ENCODE data around the gene MLLT3.

The MLLT3 gene

DNA sequence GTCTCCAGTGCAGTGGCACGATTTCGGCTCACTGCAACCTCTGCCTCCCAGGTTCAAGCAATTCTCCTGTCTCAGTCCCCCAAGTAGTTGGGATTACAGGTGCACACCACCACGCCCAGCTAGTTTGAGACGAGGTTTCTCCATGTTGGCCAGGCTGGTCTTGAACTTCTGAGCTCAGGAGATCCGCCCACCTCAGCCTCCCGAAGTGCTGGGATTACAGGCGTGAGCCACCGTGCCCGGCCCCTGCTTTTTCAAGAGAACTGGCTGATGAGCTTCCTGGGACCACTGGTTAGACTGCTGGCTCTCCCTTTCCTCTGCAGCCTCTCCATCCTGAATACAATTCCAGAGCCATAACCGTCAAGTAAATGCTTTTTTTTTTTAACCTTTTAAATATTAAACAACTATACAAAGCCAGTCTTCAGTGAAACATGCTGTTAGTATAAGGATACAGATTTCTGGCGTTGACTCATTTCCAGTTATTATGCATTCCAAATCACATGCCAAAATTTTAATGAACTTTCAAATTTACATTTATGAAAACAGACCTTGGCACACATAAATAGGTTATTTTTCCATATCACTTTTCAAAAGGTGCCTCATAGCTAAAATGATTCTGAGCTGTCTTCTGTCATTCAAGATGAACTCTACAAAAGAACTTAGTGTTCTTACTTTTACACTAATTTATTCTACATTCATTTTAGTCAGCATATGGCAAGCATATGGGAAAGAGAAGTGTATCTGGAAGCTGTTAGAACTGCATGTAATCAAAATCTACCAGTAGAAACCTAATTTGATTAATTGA, 116.0 kb downstream of the MLLT3 start:
- DNase-seq = no peak

DNA sequence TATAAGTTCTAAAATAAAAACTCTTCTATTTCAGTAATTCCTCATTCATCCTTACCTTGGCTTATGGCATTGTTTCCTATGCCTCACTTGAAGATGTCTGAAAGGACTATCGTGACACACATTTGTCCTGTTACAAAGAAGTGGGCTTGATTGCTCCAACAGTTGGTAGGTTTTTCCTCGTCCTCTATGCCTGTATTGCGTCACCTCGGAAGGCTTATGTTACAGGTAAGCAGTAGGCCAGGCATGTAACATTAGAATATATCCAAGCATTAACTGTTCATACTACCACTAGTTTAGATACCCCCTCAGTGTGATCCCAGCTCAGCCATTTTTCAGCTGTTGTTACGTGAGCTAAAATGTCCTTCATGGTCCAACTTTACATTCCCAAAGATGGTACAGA, 116.7 kb downstream of the MLLT3 start:
- DNase-seq = no peak

DNA sequence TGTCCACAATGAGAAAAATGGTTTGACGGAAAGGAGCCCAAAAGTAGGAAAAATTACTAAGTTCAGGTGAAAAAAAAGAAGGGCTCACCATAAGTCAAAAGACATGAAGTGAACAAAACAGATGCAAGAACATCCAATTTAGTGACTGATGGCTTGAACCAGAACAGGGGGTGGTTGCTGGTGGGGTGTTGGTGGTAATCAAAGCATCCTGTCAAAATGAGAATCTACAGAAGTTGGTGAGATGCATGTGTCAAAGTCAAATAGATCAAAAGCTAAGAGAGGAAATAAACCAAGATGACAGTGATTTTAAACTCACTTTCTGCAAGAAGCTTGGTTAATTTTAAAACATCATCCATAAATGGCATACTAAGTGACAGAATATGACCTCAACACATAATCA, 117.4 kb downstream of the MLLT3 start:
- no peak for DNase-seq

DNA sequence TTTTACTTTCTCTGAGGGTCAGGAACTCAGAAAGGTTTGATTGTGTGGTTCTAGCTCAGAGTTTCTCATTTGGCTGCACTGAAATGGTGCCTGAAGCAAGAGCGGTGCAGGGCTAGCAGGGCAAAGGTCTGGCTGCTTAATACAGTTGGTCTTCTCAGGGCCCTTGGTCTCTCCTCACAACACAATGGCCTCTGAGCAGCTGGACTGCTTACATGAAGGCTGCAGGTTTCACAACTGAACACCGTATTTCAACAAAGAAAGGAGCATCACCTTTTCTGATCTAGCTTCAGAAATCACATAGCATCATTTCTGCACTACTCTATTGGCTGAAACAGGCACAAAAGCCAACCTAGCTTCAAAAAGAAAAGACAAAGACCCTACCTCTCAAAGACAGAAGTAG, 122.2 kb downstream of the MLLT3 start:
- no peak for DNase-seq

DNA sequence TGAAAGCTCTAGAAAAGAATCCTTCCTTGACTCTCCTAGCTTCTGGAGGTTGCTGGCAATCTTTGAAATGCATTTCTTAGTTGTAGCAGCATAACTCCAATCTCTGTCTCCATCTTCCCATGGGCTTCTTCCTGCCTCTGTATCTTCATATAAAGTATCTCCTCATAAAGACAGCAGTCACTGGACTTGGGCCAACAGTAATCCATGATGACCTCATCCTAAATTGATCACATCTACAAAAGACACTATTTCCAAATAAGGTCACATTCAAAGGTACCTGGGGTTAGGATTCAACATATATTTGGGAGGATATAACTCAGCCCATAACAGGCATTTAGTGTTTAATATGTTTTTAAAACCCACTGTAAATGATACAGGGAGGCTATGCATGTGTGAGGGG, 123.3 kb downstream of the MLLT3 start:
- DNase-seq = no peak

DNA sequence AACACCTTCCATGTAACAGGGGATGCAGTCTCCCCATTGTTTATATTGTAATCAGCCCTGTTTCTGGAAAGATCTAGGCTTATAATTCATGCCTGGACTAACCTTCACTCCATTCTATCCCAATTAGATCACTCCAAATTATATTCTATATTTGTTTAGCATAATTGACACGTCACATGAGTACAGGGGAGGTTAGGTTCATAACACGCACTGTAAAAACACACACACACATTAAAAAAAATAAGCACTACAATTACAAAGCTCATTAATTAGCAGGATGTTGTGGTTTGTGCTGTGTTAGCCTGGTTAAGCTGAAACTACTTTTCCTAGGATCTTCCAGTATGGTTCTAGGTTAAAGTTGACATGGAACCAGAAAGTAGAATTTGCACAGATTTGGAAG, 126.0 kb downstream of the MLLT3 start:
- DNase-seq = no peak

DNA sequence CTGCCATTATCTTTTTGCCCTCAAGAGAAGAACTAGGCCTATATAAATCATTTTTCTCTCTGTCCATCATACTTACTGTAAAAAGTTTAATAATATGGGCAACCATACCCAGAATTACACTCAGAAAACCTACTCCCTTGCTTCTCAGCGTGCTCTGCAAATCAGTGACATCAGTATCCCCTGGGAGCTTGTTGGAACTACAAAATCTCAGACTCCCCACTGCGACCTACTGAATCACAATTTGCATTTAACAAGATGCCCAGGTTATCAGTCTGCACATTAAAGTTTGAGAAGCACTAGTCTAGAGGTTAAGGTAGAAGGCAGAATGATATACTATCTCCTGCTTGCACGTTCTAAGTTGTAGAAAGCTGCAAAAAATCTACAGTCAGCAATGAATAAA, 127.2 kb downstream of the MLLT3 start:
- no peak for DNase-seq

DNA sequence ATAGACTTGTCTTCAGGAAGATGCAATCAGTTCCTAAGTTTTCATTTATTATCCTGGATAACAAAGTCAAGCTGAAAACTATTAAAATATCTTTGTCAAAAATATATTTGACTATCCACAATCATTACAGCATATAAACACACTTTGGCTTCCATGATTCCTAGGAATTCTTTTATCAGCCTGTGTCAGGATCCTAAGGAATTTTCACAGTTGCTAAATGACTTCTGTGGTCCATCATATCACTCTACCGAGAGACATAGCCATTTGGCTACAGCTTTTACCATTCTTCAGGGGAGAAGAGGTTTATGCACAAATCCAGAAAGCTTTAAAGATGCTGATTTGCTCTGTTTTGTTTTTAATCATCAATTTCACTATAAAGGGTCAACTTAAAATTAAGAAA, 128.3 kb downstream of the MLLT3 start:
- no peak for DNase-seq

DNA sequence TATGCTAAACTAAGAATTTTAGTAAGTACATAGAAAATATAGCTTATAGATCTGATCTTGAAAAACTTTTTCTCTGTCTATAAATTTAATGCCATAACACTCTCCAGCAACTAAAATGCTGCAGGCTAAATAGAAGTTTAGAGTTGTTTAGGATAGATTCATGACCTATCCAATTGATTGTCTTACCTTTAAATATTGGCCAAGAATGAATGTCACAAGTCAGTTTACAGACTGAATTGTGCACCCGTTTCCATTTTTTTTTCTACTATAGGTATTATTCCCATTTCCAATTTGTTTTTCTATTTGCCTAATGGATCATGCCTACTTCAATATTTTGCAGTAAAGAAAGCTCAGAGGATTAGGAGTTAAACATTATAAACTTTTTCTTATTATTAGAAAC, 129.5 kb downstream of the MLLT3 start:
- no peak for DNase-seq

DNA sequence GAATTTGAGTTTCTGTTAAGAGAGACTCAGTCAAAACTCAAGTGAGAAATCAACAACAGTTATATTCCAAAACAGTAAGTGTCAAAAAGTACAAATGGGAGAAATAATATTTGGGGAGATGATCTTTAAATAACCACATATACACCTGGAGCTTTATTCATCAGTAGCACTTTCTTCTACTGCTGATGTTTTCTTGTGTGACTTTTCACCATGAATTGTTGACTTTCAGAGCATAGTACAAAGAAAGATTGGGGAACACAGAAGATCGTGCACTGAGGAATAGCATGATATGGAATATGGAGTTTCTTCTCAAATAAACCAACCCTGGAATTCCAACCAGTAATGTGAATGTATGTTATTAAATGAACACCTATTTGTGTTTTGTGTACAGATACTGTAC, 130.7 kb downstream of the MLLT3 start:
- no peak for DNase-seq

DNA sequence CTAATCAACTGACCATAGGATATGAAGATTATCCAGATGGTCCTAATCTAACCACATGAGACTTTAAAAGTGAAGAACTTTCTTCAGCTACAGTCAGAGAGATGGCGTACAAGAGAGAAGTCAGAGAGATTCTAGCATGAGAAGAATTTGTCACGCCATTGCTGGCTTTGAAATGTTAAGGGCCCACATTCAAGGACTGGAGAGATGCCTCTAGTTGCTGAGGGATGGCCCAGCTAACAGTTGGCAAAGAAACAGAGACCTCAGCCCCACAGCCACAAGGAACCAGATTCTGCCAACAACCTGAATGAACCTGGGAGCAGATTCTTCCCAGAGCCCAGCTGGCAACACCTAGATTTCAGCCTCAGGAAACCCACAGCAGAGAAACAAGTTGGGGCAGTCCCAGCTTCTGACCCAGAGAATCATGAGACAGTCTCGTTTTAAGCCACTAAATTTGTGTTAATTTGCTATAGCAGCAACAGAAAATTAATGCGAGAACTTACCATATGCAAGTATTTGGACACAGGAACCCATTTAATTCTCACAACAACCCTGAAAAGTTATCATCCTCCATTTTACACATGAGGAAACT, 132.0 kb downstream of the MLLT3 start:
- DNase-seq = no peak

GRCh38 chr9:20488691-20489090, 133.6 kb downstream of the MLLT3 start:
- DNase-seq = no peak

DNA sequence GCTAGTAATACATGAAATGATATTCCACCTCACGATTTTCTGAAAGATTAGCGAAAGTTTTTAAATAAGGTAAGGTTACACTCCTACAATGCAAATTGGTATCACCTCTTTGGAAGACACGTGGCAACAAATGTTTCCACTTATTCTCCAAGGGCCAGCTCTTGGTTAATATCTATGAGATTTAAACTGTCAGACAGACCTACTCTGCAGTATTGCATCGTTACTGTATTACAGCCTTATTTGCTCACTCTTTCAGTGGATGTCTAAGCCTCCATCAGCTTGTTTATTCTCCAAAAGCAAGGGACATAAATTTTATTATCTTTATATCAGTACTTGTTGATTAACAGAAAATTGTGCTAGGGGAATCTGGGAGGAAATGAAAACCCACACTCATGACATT, 135.7 kb downstream of the MLLT3 start:
- DNase-seq = no peak

DNA sequence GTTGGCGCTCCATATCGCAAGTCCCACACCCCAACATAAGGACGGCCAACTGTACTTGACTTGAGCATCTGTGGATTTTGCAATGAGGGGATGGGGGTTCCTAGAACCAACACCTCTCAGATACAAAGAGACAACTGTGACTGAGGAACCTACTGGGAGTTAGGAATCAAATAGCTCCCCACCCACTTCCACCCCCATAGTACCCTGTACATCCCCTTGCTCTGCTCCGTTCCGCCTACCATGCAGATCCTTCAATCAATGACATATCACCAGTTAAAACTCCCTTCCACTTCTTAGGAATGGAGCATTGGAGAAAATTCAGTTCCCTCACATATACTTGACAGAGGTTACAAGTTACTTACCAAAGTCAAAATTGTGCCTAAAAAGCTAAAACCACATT, 140.9 kb downstream of the MLLT3 start:
- DNase-seq = no peak

GRCh38 chr9:20480249-20480648, 142.1 kb downstream of the MLLT3 start:
- no peak for DNase-seq

DNA sequence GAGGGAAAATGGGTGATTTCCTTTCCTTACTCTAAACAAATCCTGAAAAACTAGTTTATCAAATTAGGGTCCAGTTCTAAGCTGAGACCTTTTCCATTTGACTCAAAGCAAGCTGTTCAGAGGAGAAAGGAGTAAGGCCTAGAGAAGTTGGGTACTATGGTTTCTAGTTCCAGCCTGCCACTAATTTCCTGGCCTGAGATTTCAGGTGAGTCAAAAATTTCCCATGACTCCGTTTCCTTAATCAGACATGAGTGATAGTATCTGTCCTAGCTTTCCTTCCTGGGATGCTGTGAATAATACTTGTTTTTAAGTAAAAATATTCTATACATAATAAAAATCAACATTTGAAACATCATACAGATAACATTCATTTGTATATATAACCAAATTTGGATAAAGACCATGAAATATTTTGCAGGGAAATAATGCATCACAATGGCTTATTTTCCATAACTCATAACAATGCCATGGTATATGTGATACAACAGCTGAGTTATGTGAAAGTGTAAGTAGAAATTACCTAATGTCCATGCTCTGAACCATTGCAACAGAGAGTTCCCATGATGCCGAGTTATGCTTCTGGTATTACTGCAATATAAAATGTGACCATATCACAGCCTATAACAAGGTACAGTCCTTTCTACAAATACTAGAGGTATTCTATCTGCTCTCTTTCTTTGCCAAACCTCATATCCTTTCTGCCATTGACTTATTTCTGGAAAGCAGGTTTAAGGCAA, 142.7 kb downstream of the MLLT3 start:
- no peak for DNase-seq

DNA sequence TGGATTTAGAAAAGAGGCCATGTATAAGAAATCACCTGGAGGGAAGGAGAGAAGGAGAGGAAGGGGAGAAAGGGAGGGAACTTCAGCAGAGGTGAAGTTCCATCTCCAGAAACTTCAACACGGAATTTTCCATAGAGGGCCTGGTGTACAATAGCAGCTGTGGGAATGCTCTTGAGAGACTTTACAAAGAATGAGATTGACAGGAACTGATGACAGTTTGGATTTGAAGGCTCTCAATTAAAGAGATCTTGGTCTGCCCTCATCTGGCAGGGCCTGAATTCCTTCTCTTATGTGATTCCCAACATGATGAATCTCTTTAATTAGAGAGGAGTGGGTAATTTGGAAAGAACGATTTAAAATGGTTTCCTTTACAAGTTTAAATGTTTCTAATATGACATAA, 143.5 kb downstream of the MLLT3 start:
- DNase-seq = no peak

DNA sequence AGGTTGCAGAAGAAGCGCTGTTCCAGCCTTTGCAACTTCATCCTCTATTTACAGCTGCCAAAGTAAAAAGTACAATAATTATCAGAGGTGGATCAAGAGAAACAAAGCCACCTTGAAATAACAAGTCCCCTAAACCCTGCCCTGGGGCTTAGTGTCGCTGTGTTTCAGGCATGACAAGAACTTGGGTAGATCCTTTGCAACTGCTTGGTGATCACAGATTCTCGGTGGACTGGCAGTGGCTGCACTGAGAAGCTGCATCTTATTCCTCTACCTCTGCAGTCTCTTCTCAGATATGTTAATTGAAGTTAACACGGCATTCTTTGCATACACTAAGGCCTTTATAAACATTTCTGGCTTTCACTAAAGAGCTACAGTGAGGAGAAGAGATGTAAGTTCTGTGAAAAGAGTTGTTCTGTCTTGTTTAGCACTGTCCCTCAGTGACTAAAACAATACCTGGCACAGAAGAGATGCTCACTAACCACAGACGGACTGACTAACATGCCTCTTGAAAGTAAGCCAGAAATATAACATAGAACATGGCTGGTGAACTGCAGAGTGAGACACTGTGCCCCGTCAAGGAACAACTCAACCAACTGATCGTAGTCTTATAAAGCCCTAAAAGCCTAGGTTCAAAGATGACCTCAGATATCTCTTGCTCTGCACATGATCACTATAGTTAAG, 144.2 kb downstream of the MLLT3 start:
- DNase-seq = no peak

- DNase-seq = no peak
Measured at GRCh38 chr9:20476912-20477521, 145.3 kb downstream of the MLLT3 start.

GRCh38 chr9:20474496-20474895, 147.8 kb downstream of the MLLT3 start:
- DNase-seq = no peak

DNA sequence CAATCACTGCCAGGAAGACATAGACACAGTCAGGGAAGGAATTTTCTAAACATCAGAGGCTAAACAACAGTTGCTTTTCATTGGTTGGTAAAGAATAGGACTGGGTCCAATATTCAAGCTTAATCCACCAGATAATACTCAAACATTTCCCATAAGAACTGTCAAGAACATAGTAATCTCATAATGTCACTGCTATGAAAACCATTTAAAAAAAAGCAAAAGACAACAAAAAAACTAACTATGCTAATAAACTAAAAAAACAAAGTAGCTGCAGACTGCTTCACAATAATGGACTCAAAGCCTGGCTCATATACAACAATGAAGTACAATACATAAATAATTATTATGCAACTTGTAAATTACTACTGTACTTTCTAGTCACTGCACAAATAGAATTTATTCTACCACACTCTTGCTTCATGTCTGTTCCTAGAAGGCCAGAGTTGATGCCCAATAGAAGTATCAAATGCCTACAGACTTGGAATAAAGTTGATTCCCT, 148.7 kb downstream of the MLLT3 start:
- no peak for DNase-seq

- no peak for DNase-seq
Measured at GRCh38 chr9:20472342-20473045, 149.8 kb downstream of the MLLT3 start.
